H1 (cell line): ENCODE data around the gene SHC3. TPM values are rescaled to one million over a fixed set of nuclear protein-coding genes. Genes with fewer than 3 reads are reported as not detected.

Experiments used
- POU5F1 ChIP-seq: IDR thresholded peaks from 2 replicates; pipeline ENCODE4 v1.6.1; 2011; ENCODE audit warnings: low read depth, mild to moderate bottlenecking, low read length, moderate library complexity
- RFX5 ChIP-seq: IDR thresholded peaks from 2 replicates; pipeline ENCODE4 v1.6.1; 2011; ENCODE audit warnings: low read depth, low read length, improper control_type of control experiment, borderline replicate concordance
- RXRA ChIP-seq: IDR thresholded peaks from 2 replicates; pipeline ENCODE4 v1.6.1; 2011; ENCODE audit warnings: low read depth, mild to moderate bottlenecking, low read length, moderate library complexity; ENCODE audit not compliant: insufficient read depth
- SAP30 ChIP-seq: fragments of 300-600 bp; sonication (generic); IDR thresholded peaks from 2 replicates; pipeline ENCODE4 v1.7.1; 2012; ENCODE audit warnings: low read length, moderate library complexity, mild to moderate bottlenecking, inconsistent platforms; ENCODE audit not compliant: insufficient read depth, insufficient replicate concordance
- SRF ChIP-seq: IDR thresholded peaks from 2 replicates; pipeline ENCODE4 v1.6.1; 2011; ENCODE audit warnings: mild to moderate bottlenecking, low read depth, low read length, moderate library complexity
- polyA plus RNA-seq, 7 experiments: library from polyadenylated mRNA; depleted of rRNA in 3 of 7; stranded (reverse) in 5 of 7; unstranded in 2 of 7; fragments of >200 nt in 5 of 7; fragments of 200-250 nt in 2 of 7; gene quantifications; 1 replicate in 5 of 7; 2 replicates in 1 of 7; 4 replicates in 1 of 7; pipeline versions ENCODE4 v1.2.1 to v1.2.3, GENCODE V29; 2011 to 2013; ENCODE audit warnings: missing spikeins in 2 of 7, mixed read lengths in 2 of 7
- total RNA-seq: library from RNA; stranded (reverse); fragmentation: NEBNext Ultra II Directional; extraction: Animal tissue kit (Norgen Biotek cat#: 25700); gene quantifications from 2 replicates; pipeline ENCODE4 v1.2.1, GENCODE V29; 2021

The SHC3 gene
- total and polyA plus RNA-seq, 2 of the 8 experiments (the other 6 are each of a cell fraction or from before 2014, with no cell fraction given): 1.4 to 7.1 TPM

DNA sequence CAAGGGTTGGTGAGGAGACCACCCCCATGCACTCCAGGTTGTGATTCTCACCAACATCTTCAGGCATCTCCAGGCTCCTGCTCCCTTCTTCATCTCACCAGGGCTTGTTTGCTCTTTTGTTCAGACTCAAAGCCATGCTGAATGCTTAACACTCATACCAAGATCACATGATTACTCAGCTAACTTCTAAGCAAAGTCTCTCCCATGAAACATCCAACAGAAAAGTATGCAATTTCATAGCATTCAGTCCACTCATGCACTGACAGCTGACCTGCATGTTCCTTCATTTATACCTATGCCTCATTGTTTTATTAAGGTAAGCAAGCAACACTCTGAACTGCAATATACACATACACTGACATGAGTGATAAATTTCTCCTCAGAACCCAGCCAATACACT is 69.0 kb downstream of the SHC3 start (continued):
- no peak for TF ChIP-seq RXRA
- TF ChIP-seq POU5F1: no peak
- no peak for TF ChIP-seq RFX5
- no peak for TF ChIP-seq SRF
- TF ChIP-seq SAP30: no peak
